GM04504 (cell line): ENCODE results near the gene NACA.

Experiments used
- DNase-seq: peaks from one replicate; pipeline ENCODE4 v3.0.0-alpha.2; 2012; ENCODE audit warnings: low read depth

The NACA gene

DNA sequence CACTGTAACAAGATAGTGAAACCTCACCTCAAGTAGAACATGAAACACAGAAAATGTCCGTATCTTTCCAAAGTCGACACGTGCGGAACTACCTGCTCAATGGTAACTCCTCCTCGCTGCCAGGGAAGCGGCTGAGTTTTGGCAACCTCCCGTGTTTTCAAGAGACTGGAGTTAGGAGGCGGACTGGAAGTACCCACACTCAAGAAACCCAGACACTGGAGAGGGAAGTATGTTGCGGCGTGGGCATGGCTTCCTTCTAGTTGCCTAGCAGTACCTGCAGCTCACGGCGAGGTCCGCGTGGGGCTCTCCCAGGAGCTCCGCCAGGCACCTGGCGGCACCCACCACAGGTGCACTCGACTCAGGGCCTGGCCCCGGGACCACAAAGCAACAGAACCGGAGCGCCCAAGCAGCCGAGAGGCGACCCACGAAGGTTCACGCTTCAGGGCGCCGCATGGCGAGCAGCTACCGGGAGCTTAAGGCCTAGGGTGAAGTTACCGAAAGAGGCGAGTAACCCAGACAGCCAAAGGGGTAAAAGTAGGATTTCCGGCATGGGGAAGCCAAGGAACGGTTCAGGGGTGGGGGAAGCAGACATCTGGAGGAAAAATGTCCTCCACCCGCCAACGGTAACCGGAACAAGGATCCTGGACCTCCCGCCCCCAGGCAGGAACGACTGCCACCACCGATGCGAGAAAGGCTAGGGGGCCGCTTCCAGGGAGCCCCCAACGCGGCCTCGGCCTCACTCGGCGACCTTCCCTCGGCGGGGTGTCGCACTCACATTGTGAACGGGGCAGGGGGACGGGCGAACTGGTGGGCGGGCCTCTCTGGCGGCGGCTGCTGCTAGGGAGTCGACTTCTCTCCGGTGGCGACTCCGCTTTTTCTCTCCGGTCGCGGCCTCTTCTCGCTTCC, 37.6 kb downstream of the NACA start:
- no peak for DNase-seq

DNA sequence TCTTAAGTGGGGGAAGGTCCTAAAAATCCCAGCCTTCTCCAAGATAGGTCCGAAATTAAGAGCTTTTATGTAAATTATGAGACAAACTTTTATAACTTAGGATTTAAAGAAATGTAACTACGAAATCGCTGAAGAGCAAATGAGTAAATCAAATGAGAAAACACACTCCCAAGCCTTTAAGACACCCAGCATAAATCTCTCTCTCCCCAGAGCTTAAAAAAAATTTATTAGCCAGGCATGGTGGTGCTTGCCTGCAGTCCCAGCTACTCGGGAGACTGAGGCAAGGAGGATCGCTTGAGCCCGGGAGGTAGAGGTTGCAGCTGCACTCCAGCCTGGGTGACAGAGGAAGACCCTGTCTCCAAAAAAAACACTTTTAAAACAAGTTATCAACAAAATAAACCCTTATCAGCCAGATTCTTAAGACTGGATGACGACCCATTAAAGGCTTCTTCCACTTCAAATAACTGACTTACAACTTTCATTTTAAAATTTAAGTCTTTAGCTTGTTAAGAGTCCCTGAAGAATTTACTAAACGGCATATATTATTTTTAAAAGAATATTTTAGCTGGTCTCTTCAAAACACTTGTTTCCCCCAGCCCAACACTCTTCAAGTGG, 40.2 kb downstream of the NACA start:
- DNase-seq: no peak

DNA sequence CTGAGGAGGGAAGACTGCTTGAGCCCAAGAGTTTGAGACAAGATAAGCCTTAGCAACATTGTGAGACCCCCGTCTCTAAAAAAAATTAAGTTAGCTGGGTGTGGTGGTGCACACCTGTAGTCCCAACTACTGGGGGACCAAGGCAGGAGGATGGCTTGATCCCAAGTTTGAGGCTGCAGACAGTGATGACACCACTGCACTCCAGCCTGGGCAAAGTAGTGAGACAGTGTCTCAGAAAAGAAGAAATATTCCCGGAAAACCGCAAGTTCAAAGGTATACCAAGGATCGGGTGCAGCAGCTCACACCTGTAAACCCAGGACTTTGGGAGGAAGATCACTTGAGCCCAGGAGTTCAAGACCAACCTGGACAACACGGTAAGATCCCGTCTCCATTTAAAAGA, 42.8 kb downstream of the NACA start:
- no peak for DNase-seq

- DNase-seq: no peak
Observed at GRCh38 chr12:56679883-56680575, 45.1 kb downstream of the NACA start.

- DNase-seq: no peak
Observed at GRCh38 chr12:56678852-56679251, 46.2 kb downstream of the NACA start.

GRCh38 chr12:56677680-56678079, 47.4 kb downstream of the NACA start:
- no peak for DNase-seq

DNA sequence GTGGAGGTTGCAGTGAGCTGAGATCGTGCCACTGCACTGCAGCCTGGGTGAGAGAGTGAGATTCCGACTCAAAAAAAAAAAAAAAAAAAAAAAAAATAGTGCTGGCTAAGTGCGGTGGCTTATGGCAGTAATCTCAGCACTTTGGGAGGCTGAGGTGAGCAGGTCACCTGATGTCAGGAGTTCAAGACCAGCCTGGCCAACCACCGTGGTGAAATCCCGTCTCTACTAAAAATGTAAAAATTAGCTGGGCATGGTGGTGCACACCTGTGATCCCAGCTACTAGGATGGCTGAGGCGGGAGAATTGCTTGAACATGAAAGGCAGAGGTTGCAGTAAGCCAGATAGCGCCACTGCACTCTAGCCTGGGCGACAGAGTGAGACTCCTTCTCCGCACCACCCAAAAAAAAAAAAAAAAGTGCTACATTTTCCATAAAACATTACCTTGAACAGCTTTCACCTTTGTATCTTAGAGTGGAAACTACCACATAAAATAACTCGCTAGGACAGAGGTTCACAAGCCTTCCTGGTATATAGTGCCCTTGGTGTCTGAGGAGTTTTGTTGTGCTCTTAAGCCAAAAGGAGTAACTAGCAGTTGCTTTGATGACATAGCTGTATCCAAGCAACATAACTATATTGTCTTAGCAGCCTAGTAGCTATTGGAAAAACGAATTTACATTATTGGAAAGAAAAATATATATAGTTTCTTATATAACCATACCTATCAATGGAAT, 48.1 kb downstream of the NACA start:
- DNase-seq: no peak

DNA sequence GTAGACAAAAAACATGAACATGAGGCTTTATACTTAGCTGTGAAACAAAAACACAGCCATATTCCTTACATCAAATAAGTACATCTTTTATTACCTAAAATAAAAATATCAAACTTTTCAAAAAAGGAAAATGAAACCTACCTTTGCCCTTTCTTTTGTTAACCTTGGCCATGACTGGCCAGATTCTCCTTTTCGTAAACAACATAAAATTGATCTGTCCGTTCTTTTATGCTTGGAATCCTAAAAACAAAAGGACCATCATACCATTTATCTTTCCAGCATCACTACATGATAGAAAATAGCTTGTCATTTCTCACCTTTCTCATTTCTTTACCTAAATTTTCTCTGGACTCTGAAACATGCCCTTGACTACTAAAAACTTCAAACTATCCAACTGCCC, 53.5 kb downstream of the NACA start:
- DNase-seq: no peak

- DNase-seq: no peak
Observed at GRCh38 chr12:56670836-56671235, 54.3 kb downstream of the NACA start.

DNA sequence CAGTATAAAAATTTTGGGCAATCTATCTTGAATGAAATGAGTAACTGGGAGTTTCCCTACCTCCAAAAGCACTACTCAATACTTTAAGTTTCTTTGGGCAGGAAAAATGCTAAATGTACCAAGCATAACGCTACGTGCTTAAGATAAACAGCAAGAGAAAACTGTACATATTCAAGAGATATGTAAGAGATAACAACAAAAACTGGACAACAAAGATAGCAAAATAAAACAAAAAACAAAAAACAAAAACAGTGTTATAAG, 57.0 kb downstream of the NACA start:
- DNase-seq: no peak
